Uterus (tissue), 2 donors: Measurements from ENCODE around the gene PLEKHH1.

Experiments
- POLR2A ChIP-seq, 2 donors: fragments of 450-650 bp; IDR thresholded peaks; one replicate each; pipeline ENCODE4 v1.6.1; 2016; ENCODE audit warnings: antibody characterized with exemption in 2 of 2, mild to moderate bottlenecking in 1 of 2, moderate library complexity in 1 of 2
- TF ChIP-seq, protein P1 (sequence below), 4 experiments: fragments of 200-600 bp in 2 of 4; fragments of 450-650 bp in 2 of 4; sonication (generic) in 2 of 4; IDR thresholded peaks; one replicate each; pipeline ENCODE4 v1.5.1; 2016 to 2019; ENCODE audit warnings: antibody characterized with exemption in 4 of 4, mild to moderate bottlenecking in 2 of 4, moderate library complexity in 1 of 4

DNA sequence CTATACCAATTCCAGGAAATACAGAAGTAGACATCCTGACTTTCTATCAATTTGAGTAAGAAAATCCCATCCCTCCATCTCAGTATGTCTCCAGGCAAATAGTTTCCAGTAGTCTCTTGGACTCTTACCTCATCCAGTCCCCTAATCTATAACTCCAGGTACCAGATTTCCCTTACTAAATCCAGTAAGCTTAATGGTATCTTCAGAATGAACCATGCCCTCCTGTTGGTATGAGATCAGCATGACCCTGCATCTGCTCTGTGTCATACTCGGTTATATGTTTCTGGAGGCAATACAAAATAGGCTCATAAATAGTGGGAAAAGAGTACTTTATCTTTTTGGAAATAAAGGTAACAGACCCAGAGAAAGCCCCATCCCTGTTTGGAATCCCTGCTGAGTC is 48.6 kb downstream of the PLEKHH1 start:
- TF ChIP-seq, protein P1, sequence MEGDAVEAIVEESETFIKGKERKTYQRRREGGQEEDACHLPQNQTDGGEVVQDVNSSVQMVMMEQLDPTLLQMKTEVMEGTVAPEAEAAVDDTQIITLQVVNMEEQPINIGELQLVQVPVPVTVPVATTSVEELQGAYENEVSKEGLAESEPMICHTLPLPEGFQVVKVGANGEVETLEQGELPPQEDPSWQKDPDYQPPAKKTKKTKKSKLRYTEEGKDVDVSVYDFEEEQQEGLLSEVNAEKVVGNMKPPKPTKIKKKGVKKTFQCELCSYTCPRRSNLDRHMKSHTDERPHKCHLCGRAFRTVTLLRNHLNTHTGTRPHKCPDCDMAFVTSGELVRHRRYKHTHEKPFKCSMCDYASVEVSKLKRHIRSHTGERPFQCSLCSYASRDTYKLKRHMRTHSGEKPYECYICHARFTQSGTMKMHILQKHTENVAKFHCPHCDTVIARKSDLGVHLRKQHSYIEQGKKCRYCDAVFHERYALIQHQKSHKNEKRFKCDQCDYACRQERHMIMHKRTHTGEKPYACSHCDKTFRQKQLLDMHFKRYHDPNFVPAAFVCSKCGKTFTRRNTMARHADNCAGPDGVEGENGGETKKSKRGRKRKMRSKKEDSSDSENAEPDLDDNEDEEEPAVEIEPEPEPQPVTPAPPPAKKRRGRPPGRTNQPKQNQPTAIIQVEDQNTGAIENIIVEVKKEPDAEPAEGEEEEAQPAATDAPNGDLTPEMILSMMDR (IDR thresholded peaks at IDR 0.05), result no peak
- no peak for TF ChIP-seq POLR2A (IDR thresholded peaks at IDR 0.05)
